A549 (cell line): ENCODE data around the gene NPTX2.

Source experiments
- EP300 ChIP-seq, 2 experiments: fragments of >200 bp; sonication (Bioruptor Twin); formaldehyde crosslinking; IDR thresholded peaks; 2 replicates in 1 of 2; 3 replicates in 1 of 2; pipeline ENCODE4 v1.6.1; 2016 to 2017
- NPAS2 ChIP-seq: fragments of 250-450 bp; sonication (Bioruptor Pico); IDR thresholded peaks from 2 replicates; pipeline ENCODE4 v1.8.0; 2022; ENCODE audit warnings: mild to moderate bottlenecking, moderate library complexity, borderline replicate concordance
- RCOR1 ChIP-seq: fragments of 150-350 bp; IDR thresholded peaks from 2 replicates; pipeline ENCODE4 v1.6.1; 2014; ENCODE audit warnings: antibody characterized with exemption, low read length, low read depth
- TF ChIP-seq, protein P1 (sequence below): fragments of >200 bp; sonication (Bioruptor Twin); formaldehyde crosslinking; IDR thresholded peaks from 3 replicates; pipeline ENCODE4 v1.5.1; 2016

DNA sequence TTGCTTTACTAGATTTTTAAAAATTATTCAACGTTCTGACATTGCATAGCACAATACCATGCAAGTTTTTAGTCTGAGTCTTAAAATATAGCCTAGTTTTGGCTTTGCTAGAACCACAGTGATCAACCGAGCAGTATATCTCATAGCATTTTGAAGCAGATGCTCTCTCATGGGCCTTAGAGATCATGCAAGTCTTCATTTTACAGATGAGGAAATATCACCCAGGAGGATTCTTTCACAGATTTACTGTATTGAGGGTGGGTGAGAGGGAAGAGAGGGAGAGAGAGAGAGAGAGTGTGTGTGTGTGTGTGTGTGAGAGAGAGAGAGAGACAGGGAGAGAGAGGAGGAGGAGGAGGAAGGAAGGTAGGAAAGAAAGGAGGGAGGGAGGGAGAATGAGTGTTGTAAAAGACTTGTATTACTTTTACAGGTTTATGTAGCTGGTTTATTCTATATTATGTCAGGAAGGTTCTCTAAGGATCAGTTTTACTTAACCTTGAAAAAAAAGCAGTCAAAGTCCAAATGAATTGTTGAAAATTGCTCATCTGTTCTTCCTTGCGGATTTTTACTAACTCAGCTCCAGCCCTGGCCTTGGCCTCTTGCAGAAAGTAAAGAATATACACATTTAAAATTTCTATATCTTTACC lies 14.2 kb upstream of the NPTX2 start:
- TF ChIP-seq, protein P1, sequence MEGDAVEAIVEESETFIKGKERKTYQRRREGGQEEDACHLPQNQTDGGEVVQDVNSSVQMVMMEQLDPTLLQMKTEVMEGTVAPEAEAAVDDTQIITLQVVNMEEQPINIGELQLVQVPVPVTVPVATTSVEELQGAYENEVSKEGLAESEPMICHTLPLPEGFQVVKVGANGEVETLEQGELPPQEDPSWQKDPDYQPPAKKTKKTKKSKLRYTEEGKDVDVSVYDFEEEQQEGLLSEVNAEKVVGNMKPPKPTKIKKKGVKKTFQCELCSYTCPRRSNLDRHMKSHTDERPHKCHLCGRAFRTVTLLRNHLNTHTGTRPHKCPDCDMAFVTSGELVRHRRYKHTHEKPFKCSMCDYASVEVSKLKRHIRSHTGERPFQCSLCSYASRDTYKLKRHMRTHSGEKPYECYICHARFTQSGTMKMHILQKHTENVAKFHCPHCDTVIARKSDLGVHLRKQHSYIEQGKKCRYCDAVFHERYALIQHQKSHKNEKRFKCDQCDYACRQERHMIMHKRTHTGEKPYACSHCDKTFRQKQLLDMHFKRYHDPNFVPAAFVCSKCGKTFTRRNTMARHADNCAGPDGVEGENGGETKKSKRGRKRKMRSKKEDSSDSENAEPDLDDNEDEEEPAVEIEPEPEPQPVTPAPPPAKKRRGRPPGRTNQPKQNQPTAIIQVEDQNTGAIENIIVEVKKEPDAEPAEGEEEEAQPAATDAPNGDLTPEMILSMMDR = no peak
- no peak for TF ChIP-seq NPAS2 (CRISPR knock-in tag)
- no peak for TF ChIP-seq EP300 (IDR thresholded peaks at IDR 0.05)
- no peak for TF ChIP-seq RCOR1
